ENCODE results near the gene FOXD1. TPM values are rescaled to one million over a fixed set of nuclear protein-coding genes. Genes with fewer than 3 reads are reported as not detected.

The FOXD1 gene
- total and polyA plus RNA-seq, 9 of the 15 experiments (the other 6 are each of a cell fraction or from before 2014, with no cell fraction given) = 0.03 to 0.40 (median 0.10) TPM; not detected in 4

DNA sequence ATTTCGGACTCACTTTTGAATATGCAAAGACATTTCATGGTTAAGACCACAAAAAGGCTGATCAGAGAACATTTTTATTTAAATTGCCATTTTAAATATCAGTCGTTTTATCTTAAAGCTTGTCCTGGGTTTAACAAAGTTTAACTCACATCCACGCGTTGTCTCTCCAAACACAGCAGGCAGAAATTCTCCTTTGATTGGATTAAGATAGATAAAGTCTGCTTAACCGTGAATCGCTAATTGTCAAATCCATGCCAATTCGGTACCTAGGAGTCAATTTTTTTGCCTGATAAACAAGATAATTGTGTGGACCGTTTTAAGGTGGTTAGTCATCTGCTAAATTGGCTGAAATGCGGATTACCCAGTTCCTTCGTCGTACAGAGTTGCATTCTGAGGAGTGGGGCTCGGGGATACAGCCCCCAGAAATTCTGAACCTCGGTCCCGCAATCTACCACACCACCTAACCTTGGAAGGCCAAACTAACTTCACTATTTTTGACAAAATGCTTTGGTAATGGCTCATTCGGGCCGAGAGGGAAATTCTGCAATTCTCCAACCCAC, 49.0 kb upstream of the FOXD1 start:
- peaks cover 3% of the 10 kb centered on the region in 2 experiments; a peak in 4 of 5 replicates for H3K4me1 ChIP-seq (replicated peaks in 1 of 2; ENCODE audit: control insufficient read depth in 2 of 2, insufficient read depth in 2 of 2, low read length in 2 of 2)
- peak overlapping the region; percentile 98 for H3K27ac ChIP-seq (ENCODE audit: extremely low read depth, low read depth, low read length)
- CTCF ChIA-PET (ENCODE audit: low intra/inter-chr PET ratio) = no interaction called here
- TSS peak; percentile 84 for BruUV-seq (replicated peaks)
- DNase-seq (ENCODE audit: extremely low read depth in 1 of 4, low spot score in 3 of 4) (no peak), ATAC-seq (peak; percentile 7), FAIRE-seq (peak; percentile 54)
- WGBS (ENCODE audit: insufficient coverage, low coverage, missing lambda C conversion rate) = 1% methylated on average over 16 of the region's 16 CpGs
- H4K20me1 ChIP-seq (replicated peaks; ENCODE audit: control insufficient read depth, insufficient read depth, low read length) = peaks cover 9% of the 10 kb centered on the region; the same call in 1 of the 2 replicates
- no peaks in the 10 kb centered on the region for H3K9me1 ChIP-seq (ENCODE audit: control insufficient read depth, insufficient read depth, low read length)
- H3K27me3 ChIP-seq (ENCODE audit: control insufficient read depth in 2 of 2, insufficient read depth in 2 of 2, low read length in 2 of 2) = no peaks in the 10 kb centered on the region
- POLR2A ChIA-PET = interaction anchor here (0.7 to 2.5 kb wide), 12 partner anchors 9 to 508 kb away, joined by 3 to 29 read pairs (median 4); partner anchors contain the start of gene FOXD1
- intact Hi-C loops (cut with micrococcal nuclease) = loop anchor here (5.0 kb wide), 1 partner anchor 45 kb away; no protein-coding TSS in a partner anchor
- H3K4me3 ChIP-seq = peak overlapping the region; percentile 93
- H2AFZ ChIP-seq (ENCODE audit: low read depth, low read length) = peak overlapping the region; percentile 84
- peaks cover 53% of the 10 kb centered on the region for H3K79me2 ChIP-seq (ENCODE audit: control insufficient read depth, insufficient read depth, low read length)
- in situ Hi-C loops (cut with MboI) = no loop called here
- H3K36me3 ChIP-seq (ENCODE audit: control insufficient read depth, insufficient read depth, low read length) = peaks cover 34% of the 10 kb centered on the region
- peak overlapping the region; percentile 99 to 100 for H3K9ac ChIP-seq (ENCODE audit: insufficient read depth in 1 of 2, low read depth in 2 of 2, low read length in 2 of 2)
- H3K9me3 ChIP-seq (replicated peaks; ENCODE audit: control insufficient read depth, insufficient read depth, low read depth, low read length) = no peaks in the 10 kb centered on the region
- peak overlapping the region; percentile 85 for H3K4me2 ChIP-seq (ENCODE audit: insufficient read depth, low read length)
- TF ChIP-seq, protein P1, sequence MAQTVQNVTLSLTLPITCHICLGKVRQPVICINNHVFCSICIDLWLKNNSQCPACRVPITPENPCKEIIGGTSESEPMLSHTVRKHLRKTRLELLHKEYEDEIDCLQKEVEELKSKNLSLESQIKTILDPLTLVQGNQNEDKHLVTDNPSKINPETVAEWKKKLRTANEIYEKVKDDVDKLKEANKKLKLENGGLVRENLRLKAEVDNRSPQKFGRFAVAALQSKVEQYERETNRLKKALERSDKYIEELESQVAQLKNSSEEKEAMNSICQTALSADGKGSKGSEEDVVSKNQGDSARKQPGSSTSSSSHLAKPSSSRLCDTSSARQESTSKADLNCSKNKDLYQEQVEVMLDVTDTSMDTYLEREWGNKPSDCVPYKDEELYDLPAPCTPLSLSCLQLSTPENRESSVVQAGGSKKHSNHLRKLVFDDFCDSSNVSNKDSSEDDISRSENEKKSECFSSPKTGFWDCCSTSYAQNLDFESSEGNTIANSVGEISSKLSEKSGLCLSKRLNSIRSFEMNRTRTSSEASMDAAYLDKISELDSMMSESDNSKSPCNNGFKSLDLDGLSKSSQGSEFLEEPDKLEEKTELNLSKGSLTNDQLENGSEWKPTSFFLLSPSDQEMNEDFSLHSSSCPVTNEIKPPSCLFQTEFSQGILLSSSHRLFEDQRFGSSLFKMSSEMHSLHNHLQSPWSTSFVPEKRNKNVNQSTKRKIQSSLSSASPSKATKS (CRISPR knock-in tag; IDR thresholded peaks at IDR 0.05) = 0 out of 2 replicates have a peak, but pooled peaks have one; percentile 19
- TF ChIP-seq, protein P2, sequence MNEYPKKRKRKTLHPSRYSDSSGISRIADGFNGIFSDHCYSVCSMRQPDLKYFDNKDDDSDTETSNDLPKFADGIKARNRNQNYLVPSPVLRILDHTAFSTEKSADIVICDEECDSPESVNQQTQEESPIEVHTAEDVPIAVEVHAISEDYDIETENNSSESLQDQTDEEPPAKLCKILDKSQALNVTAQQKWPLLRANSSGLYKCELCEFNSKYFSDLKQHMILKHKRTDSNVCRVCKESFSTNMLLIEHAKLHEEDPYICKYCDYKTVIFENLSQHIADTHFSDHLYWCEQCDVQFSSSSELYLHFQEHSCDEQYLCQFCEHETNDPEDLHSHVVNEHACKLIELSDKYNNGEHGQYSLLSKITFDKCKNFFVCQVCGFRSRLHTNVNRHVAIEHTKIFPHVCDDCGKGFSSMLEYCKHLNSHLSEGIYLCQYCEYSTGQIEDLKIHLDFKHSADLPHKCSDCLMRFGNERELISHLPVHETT (CRISPR knock-in tag; conservative IDR thresholded peaks at IDR 0.05 in 1 of 2, IDR thresholded peaks at IDR 0.05 in 1 of 2) = 0 out of 4 replicates have a peak, but pooled peaks of 1 of the 2 experiments have one; percentile 7
- TF ChIP-seq ZNF197 (CRISPR knock-in tag; IDR thresholded peaks at IDR 0.05; ENCODE audit: low read depth) = 0 out of 2 replicates have a peak, but pooled peaks have one; percentile 30
- TF ChIP-seq, protein P3, sequence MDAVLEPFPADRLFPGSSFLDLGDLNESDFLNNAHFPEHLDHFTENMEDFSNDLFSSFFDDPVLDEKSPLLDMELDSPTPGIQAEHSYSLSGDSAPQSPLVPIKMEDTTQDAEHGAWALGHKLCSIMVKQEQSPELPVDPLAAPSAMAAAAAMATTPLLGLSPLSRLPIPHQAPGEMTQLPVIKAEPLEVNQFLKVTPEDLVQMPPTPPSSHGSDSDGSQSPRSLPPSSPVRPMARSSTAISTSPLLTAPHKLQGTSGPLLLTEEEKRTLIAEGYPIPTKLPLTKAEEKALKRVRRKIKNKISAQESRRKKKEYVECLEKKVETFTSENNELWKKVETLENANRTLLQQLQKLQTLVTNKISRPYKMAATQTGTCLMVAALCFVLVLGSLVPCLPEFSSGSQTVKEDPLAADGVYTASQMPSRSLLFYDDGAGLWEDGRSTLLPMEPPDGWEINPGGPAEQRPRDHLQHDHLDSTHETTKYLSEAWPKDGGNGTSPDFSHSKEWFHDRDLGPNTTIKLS (IDR thresholded peaks at IDR 0.05; ENCODE audit: borderline replicate concordance, low read depth) = no peak
- TF ChIP-seq KDM1A (IDR thresholded peaks at IDR 0.05) = no peak
- TF ChIP-seq CBFB (CRISPR knock-in tag; IDR thresholded peaks at IDR 0.05) = no peak
- TF ChIP-seq CREB1 (IDR thresholded peaks at IDR 0.05) = no peak
- no peak for TF ChIP-seq CREB1 (CRISPR knock-in tag; IDR thresholded peaks at IDR 0.05)
- no peak for TF ChIP-seq BRF1 (IDR thresholded peaks at IDR 0.05; ENCODE audit: borderline replicate concordance, extremely low read depth, insufficient read length)
- TF ChIP-seq CREM (IDR thresholded peaks at IDR 0.05; ENCODE audit: low read depth) = no peak
- no peak for TF ChIP-seq ZNF324 (CRISPR knock-in tag; IDR thresholded peaks at IDR 0.05)
- 0 out of 2 replicates have a peak, but pooled peaks have one; percentile 16 for TF ChIP-seq GTF2E2 (tag; IDR thresholded peaks at IDR 0.05)
- TF ChIP-seq, protein P4, sequence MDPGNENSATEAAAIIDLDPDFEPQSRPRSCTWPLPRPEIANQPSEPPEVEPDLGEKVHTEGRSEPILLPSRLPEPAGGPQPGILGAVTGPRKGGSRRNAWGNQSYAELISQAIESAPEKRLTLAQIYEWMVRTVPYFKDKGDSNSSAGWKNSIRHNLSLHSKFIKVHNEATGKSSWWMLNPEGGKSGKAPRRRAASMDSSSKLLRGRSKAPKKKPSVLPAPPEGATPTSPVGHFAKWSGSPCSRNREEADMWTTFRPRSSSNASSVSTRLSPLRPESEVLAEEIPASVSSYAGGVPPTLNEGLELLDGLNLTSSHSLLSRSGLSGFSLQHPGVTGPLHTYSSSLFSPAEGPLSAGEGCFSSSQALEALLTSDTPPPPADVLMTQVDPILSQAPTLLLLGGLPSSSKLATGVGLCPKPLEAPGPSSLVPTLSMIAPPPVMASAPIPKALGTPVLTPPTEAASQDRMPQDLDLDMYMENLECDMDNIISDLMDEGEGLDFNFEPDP (CRISPR knock-in tag; IDR thresholded peaks at IDR 0.05) = no peak
- TF ChIP-seq NCOA4 (IDR thresholded peaks at IDR 0.05; ENCODE audit: partially characterized antibody) = no peak
- TF ChIP-seq ZNF444 (CRISPR knock-in tag; IDR thresholded peaks at IDR 0.05) = no peak

All from K562 (cell line).